Fibroblast of lung (primary cell): ENCODE results near the gene CEP120. TPM values are rescaled to one million over a fixed set of nuclear protein-coding genes. Genes with fewer than 3 reads are reported as not detected.

Experiments
- DNase-seq, 2 donors: peaks; one replicate each; pipeline versions ENCODE4 v3.0.0 to v3.0.0-alpha.2; 2010; ENCODE audit warnings: low read depth in 2 of 2
- H2AFZ ChIP-seq: 2 replicates; pipeline ENCODE4 v1.5.1; 2012; ENCODE audit warnings: low read length, control low read depth, inconsistent platforms
- H3K27ac ChIP-seq: 2 replicates; pipeline ENCODE4 v1.5.1; 2011; ENCODE audit warnings: low read length, control low read depth; ENCODE audit not compliant: insufficient read depth
- H3K27me3 ChIP-seq: 2 replicates; pipeline ENCODE4 v1.5.1; 2011; ENCODE audit warnings: mild to moderate bottlenecking, low read length; ENCODE audit not compliant: control insufficient read depth, insufficient read depth
- H3K36me3 ChIP-seq: 2 replicates; pipeline ENCODE4 v1.5.1; 2011; ENCODE audit warnings: low read length; ENCODE audit not compliant: control insufficient read depth, insufficient read depth
- H3K4me1 ChIP-seq: 2 replicates; pipeline ENCODE4 v1.5.1; 2011; ENCODE audit warnings: low read length; ENCODE audit not compliant: control insufficient read depth, insufficient read depth; ENCODE audit errors: extremely low read depth
- H3K4me2 ChIP-seq: 2 replicates; pipeline ENCODE4 v1.5.1; 2011; ENCODE audit warnings: low read length, control low read depth; ENCODE audit not compliant: insufficient read depth; ENCODE audit errors: extremely low read depth
- H3K4me3 ChIP-seq, 4 experiments: fragments of 200-600 bp in 1 of 4; sonication (generic) in 1 of 4; replicated peaks in 1 of 4; 2 replicates each; pipeline ENCODE4 v1.5.1; 2011 to 2016; ENCODE audit warnings: low read length in 4 of 4, low read depth in 3 of 4, mild to moderate bottlenecking in 3 of 4, control low read depth in 2 of 4, inconsistent platforms in 1 of 4, mixed read lengths in 1 of 4; ENCODE audit not compliant: insufficient read depth in 1 of 4; ENCODE audit errors: control extremely low read depth in 1 of 4
- H3K79me2 ChIP-seq: 2 replicates; pipeline ENCODE4 v1.5.1; 2012; ENCODE audit warnings: mild to moderate bottlenecking, low read length, inconsistent platforms; ENCODE audit not compliant: control insufficient read depth, insufficient read depth
- H3K9ac ChIP-seq: 2 replicates; pipeline ENCODE4 v1.5.1; 2011; ENCODE audit warnings: mild to moderate bottlenecking, low read length, control low read depth; ENCODE audit not compliant: insufficient read depth
- H3K9me3 ChIP-seq: 2 replicates; pipeline ENCODE4 v1.5.1; 2012; ENCODE audit warnings: low read depth, low read length; ENCODE audit not compliant: control insufficient read depth, insufficient read depth
- H4K20me1 ChIP-seq: 2 replicates; pipeline ENCODE4 v1.5.1; 2011; ENCODE audit warnings: low read length; ENCODE audit not compliant: control insufficient read depth, insufficient read depth; ENCODE audit errors: extremely low read depth
- CTCF ChIP-seq, 2 donors: IDR thresholded peaks in 1 of 2; conservative IDR thresholded peaks in 1 of 2; 1 replicate in 1 of 2; 2 replicates in 1 of 2; pipeline ENCODE4 v1.5.1; 2011 to 2012; ENCODE audit warnings: low read length in 2 of 2, control low read depth in 1 of 2, inconsistent platforms in 1 of 2, low read depth in 1 of 2, mild to moderate bottlenecking in 1 of 2
- EZH2 ChIP-seq: IDR thresholded peaks from 2 replicates; pipeline ENCODE4 v1.5.1; 2012; ENCODE audit warnings: low read length, control low read depth, mild to moderate bottlenecking; ENCODE audit errors: missing control alignments
- polyA plus RNA-seq, 2 donors: library from polyadenylated mRNA; depleted of rRNA in 1 of 2; stranded (reverse) in 1 of 2; unstranded in 1 of 2; fragments of >200 nt; gene quantifications; 2 replicates each; pipeline ENCODE4 v1.2.1, GENCODE V29; 2011 to 2012; ENCODE audit warnings: missing spikeins in 1 of 2
- total RNA-seq: library from RNA; depleted of rRNA; stranded (reverse); fragments of >200 nt; gene quantifications from 2 replicates; pipeline ENCODE4 v1.2.1, GENCODE V29; 2014

CEP120 gene
- total and polyA plus RNA-seq, 2 donors (not counting 1 experiment from before 2014, with no cell fraction given), result 14.8 to 22.3 TPM

DNA sequence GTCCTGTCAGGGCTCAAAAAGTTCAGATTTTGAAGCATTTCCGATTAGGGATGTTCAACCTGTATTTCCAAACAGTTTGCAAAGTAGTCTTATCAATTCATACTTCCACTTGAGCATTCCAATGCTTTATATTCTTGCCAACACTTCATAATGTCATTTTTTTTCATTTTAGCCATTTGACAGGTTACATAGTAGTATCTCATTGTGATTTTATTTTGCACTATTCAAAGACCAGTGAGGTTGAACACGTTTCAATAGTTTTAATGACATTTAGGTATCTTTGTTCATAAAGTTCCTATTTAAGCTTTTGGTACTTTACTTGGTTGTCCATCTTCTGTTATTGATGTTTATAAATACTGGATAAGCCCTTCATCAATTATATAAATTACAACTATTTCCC is 71.4 kb downstream of the CEP120 start:
- Histone ChIP-seq H3K4me1 (no peaks in the 10 kb centered on the region), H3K9me3 (no peaks in the 10 kb centered on the region), H3K36me3 (no peaks in the 10 kb centered on the region), H3K9ac (no peak overlapping the region), H2AFZ (no peak overlapping the region), H3K4me2 (no peak overlapping the region), H3K27me3 (no peaks in the 10 kb centered on the region), H3K4me3 (no peak overlapping the region), H3K27ac (no peak overlapping the region), H4K20me1 (no peaks in the 10 kb centered on the region), H3K79me2 (no peaks in the 10 kb centered on the region)
- TF ChIP-seq EZH2 (no peak), CTCF (conservative IDR thresholded peaks at IDR 0.05 in 1 of 2, IDR thresholded peaks at IDR 0.05 in 1 of 2; ENCODE audit: low read depth in 1 of 2, low read length in 2 of 2) (no peak)
- DNase-seq, result no peak

DNA sequence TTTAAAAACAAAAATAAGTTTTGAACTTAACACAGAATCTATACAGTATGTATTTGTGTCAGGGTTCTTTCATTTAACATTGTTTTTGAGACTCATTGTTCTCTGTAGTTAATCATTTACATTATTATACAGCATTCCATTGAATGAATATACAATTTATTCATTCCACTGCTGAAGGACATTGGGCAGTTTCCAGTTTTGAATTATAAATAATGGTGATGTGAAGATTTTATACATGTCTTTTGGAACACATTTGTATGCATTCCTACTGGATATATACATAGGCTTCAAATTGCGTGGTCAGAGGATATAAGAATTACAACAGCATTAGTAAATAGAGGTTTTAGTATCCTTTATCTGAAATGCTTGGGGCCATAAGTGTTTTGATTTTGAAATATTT is 72.0 kb downstream of the CEP120 start:
- peak in 1 of 2 donors; percentile 46 for DNase-seq
- Histone ChIP-seq H3K27ac (no peak overlapping the region), H3K9me3 (no peaks in the 10 kb centered on the region), H4K20me1 (no peaks in the 10 kb centered on the region), H3K27me3 (no peaks in the 10 kb centered on the region), H3K79me2 (no peaks in the 10 kb centered on the region), H3K4me3 (no peak overlapping the region), H3K4me1 (no peaks in the 10 kb centered on the region), H3K36me3 (no peaks in the 10 kb centered on the region), H3K4me2 (no peak overlapping the region), H3K9ac (no peak overlapping the region), H2AFZ (no peak overlapping the region)
- TF ChIP-seq EZH2, result no peak
- TF ChIP-seq CTCF (conservative IDR thresholded peaks at IDR 0.05 in 1 of 2, IDR thresholded peaks at IDR 0.05 in 1 of 2; ENCODE audit: low read depth in 1 of 2, low read length in 2 of 2), result no peak

- no peaks in the 10 kb centered on the region for H3K36me3 ChIP-seq
- H3K27me3 ChIP-seq, result no peaks in the 10 kb centered on the region
- no peaks in the 10 kb centered on the region for H3K9me3 ChIP-seq
- no peaks in the 10 kb centered on the region for H3K79me2 ChIP-seq
- no peak overlapping the region for H3K4me3 ChIP-seq
- H2AFZ ChIP-seq, result no peak overlapping the region
- H3K9ac ChIP-seq, result no peak overlapping the region
- TF ChIP-seq EZH2 (no peak), CTCF (conservative IDR thresholded peaks at IDR 0.05 in 1 of 2, IDR thresholded peaks at IDR 0.05 in 1 of 2; ENCODE audit: low read depth in 1 of 2, low read length in 2 of 2) (no peak)
- H4K20me1 ChIP-seq, result no peaks in the 10 kb centered on the region
- DNase-seq, result peak in 1 of 2 donors; percentile 60
- H3K4me1 ChIP-seq, result no peaks in the 10 kb centered on the region
- no peak overlapping the region for H3K27ac ChIP-seq
- no peak overlapping the region for H3K4me2 ChIP-seq
These were observed 72.5 kb downstream of the CEP120 start for GRCh38 chr5:123350742-123351141.
